Osteocyte (in vitro differentiated cells): ENCODE measurements around the gene ADAMTS9. TPM values are rescaled to one million over a fixed set of nuclear protein-coding genes. Genes with fewer than 3 reads are reported as not detected.

ENCODE experiments used
- DNase-seq: peaks from one replicate; pipeline ENCODE4 v3.0.0; 2021; ENCODE audit warnings: mixed read lengths; ENCODE audit not compliant: unreplicated experiment; ENCODE audit errors: extremely low spot score
- H3K27ac Mint-ChIP-seq: one replicate; pipeline ENCODE4 v1.8.0; 2021; ENCODE audit warnings: mild to moderate bottlenecking, mixed read lengths; ENCODE audit not compliant: unreplicated experiment
- H3K27me3 Mint-ChIP-seq: one replicate; pipeline ENCODE4 v1.8.0; 2021; ENCODE audit warnings: mixed read lengths; ENCODE audit not compliant: unreplicated experiment
- H3K36me3 Mint-ChIP-seq: one replicate; pipeline ENCODE4 v1.8.0; 2021; ENCODE audit warnings: mixed read lengths; ENCODE audit not compliant: unreplicated experiment
- H3K4me1 Mint-ChIP-seq: one replicate; pipeline ENCODE4 v1.8.0; 2021; ENCODE audit warnings: mixed read lengths; ENCODE audit not compliant: unreplicated experiment
- H3K4me3 Mint-ChIP-seq: one replicate; pipeline ENCODE4 v1.8.0; 2021; ENCODE audit warnings: mild to moderate bottlenecking, moderate library complexity, mixed read lengths; ENCODE audit not compliant: unreplicated experiment
- H3K9me3 Mint-ChIP-seq: one replicate; pipeline ENCODE4 v1.8.0; 2021; ENCODE audit warnings: mixed read lengths; ENCODE audit not compliant: unreplicated experiment
- total RNA-seq: library from RNA; stranded (reverse); gene quantifications from 2 replicates; pipeline ENCODE4 v1.2.1, GENCODE V29; 2021
- TF ChIP-seq, protein P1 (sequence below): fragments of 200-600 bp; sonication (generic); IDR thresholded peaks from 2 replicates; pipeline ENCODE4 v1.5.0; 2021; ENCODE audit warnings: antibody characterized with exemption, mild to moderate bottlenecking, moderate library complexity

The ADAMTS9 gene
- total RNA-seq, 1 donor from 2014 or later: 1.5 TPM

DNA sequence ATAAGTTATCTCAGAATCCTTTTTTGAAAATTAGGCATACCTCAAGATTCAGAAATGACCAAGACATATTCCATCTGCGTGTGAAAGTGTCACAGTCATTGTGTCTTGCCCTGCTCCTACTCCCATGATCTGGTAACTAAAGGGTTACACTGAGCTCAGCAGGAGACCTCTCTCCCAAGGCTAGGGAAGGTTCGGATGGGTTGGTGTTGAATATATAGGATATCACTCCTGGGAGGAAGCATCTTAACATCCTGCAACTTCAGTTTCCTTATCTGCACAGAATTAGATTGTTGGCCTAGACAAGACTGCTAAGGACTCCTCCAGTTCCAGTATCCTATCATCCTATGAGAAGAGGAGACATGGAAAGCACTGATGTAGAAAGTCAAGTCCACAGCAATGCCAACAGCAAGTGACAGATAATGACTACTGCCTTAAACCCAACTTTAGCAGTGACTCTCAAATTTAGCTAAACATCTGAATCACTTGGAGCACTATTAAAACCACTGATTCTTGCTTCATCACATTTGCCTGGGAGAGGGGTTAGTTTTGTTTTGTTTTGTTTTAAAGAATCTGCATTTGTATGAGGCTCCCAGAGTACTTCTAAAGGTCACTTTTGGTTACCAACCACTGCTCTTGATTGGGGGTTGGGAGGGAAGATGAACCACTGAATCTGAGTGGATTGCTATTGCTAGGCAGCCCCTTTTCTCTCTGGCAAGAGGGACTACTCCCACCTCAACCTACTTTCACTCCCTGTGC, 9.7 kb downstream of the ADAMTS9 start:
- no peak overlapping the region for H3K4me3 Mint-ChIP-seq
- DNase-seq: no peak
- no peaks in the 10 kb centered on the region for H3K4me1 Mint-ChIP-seq
- no peaks in the 10 kb centered on the region for H3K9me3 Mint-ChIP-seq
- H3K36me3 Mint-ChIP-seq: no peaks in the 10 kb centered on the region
- H3K27ac Mint-ChIP-seq: no peak overlapping the region
- peaks cover 14% of the 10 kb centered on the region for H3K27me3 Mint-ChIP-seq
- TF ChIP-seq, protein P1, sequence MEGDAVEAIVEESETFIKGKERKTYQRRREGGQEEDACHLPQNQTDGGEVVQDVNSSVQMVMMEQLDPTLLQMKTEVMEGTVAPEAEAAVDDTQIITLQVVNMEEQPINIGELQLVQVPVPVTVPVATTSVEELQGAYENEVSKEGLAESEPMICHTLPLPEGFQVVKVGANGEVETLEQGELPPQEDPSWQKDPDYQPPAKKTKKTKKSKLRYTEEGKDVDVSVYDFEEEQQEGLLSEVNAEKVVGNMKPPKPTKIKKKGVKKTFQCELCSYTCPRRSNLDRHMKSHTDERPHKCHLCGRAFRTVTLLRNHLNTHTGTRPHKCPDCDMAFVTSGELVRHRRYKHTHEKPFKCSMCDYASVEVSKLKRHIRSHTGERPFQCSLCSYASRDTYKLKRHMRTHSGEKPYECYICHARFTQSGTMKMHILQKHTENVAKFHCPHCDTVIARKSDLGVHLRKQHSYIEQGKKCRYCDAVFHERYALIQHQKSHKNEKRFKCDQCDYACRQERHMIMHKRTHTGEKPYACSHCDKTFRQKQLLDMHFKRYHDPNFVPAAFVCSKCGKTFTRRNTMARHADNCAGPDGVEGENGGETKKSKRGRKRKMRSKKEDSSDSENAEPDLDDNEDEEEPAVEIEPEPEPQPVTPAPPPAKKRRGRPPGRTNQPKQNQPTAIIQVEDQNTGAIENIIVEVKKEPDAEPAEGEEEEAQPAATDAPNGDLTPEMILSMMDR: no peak

DNA sequence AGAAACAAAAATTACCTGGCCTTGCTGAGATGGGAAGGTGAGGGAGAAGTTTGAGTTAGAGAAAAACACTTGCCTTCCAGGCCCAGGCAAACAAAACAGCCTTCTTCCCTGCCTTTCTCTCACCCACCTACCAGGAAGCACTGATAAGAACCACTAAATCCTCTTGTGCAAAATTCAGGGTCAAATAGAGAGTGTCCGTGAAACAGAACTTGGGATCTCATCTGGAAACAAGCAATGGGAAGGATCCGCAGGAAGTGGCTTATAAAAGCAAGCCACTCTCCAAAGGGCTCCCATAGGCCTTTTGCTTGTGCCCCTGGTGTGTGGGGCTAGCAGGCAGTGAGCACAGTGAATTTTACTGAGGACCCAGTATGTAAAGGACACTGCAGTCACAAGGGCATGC, 11.0 kb downstream of the ADAMTS9 start:
- Mint-ChIP-seq H3K4me1 (no peaks in the 10 kb centered on the region), H3K36me3 (no peaks in the 10 kb centered on the region), H3K9me3 (no peaks in the 10 kb centered on the region), H3K4me3 (no peak overlapping the region), H3K27me3 (peaks cover under 1% of the 10 kb centered on the region), H3K27ac (no peak overlapping the region)
- TF ChIP-seq, protein P1: no peak
- no peak for DNase-seq

DNA sequence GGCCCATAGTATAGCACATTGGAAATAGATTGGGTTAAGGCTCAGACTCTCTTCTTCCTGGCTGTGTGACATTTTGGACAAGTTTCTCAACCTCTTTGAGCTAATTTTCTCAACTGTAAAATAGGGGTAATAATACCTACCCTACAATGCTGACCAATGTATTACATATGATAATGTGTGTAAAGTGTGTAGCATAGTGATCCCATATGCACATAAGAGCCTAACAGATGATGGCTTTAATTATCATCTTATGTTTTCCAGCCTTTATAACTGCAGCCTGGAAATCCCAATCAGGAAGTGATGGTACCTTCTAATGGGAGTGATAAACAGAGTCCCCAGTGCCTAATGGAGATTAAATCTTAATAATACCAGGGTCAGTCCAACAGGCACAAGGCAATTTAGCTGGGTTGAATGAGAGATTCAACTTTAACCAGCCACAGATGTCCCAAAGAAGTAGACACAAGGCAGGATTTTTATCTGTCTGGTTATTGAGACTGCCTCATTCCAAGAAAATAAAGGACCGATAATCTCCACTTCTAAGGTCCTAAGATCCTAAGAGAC, 12.0 kb downstream of the ADAMTS9 start:
- Mint-ChIP-seq H3K27ac (no peak overlapping the region), H3K4me1 (no peaks in the 10 kb centered on the region), H3K9me3 (no peaks in the 10 kb centered on the region), H3K4me3 (no peak overlapping the region), H3K36me3 (no peaks in the 10 kb centered on the region), H3K27me3 (no peaks in the 10 kb centered on the region)
- no peak for DNase-seq
- TF ChIP-seq, protein P1: no peak

DNA sequence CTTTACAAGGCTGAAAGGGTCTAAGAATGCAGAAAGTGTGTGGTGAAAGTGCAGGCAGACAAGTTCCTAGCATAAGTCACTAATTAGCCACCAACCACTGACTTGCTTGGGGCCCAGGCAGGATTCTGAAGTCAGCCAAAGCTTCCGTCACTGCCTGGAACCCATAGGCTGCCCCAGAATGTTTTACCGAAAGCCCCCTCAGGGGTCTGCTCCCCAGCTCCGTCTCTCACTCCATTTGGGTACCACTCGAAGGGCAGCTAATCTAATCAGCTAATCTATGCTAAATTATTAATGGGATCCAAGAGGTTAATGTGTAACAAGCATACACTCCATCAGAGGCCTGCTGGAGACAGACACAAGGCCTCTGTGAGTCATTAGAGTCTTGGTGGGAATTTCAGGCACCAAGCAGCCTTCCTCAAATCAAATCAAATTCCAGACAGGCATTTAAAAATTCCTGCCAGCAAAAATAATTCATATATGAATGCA, 13.2 kb downstream of the ADAMTS9 start:
- DNase-seq: no peak
- Mint-ChIP-seq H3K27me3 (no peaks in the 10 kb centered on the region), H3K4me1 (no peaks in the 10 kb centered on the region), H3K9me3 (no peaks in the 10 kb centered on the region), H3K27ac (no peak overlapping the region), H3K4me3 (no peak overlapping the region), H3K36me3 (no peaks in the 10 kb centered on the region)
- TF ChIP-seq, protein P1: no peak

DNA sequence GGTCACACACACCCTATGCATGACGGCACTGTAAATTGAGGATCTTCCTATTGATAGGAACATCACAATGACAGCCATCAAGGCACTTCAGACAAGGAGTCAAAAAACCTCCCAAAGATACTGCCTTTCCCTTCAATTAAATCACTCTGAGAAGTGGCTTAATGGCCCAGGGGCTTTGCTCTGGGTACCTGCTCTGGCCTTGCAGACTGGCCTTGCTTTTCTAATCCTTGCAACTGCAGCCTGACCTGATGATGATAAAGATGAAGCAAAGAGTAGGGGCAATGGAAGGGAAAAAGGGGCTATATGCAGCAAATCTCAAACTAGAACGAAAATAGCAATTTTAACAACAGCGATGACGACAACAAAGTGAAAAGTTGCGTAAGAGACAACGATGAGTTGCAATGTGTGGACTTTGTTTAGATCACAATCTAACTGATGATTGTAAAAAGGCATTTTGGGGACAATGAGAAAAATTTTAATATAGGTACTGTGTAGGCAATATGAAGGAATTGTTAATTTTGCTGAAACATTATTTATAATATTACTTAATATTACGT, 14.6 kb downstream of the ADAMTS9 start:
- H3K9me3 Mint-ChIP-seq: no peaks in the 10 kb centered on the region
- H3K27ac Mint-ChIP-seq: no peak overlapping the region
- no peak for DNase-seq
- H3K4me3 Mint-ChIP-seq: no peak overlapping the region
- no peaks in the 10 kb centered on the region for H3K4me1 Mint-ChIP-seq
- H3K27me3 Mint-ChIP-seq: no peaks in the 10 kb centered on the region
- TF ChIP-seq, protein P1: no peak
- H3K36me3 Mint-ChIP-seq: no peaks in the 10 kb centered on the region
